GM12874 (cell line): ENCODE measurements around the gene NEUROG1.

ENCODE experiments used
- CTCF ChIP-seq: IDR thresholded peaks from 2 replicates; pipeline ENCODE4 v1.5.1; 2011; ENCODE audit warnings: low read depth, mild to moderate bottlenecking, control low read depth, low read length, moderate library complexity; ENCODE audit not compliant: insufficient read depth

The NEUROG1 gene

DNA sequence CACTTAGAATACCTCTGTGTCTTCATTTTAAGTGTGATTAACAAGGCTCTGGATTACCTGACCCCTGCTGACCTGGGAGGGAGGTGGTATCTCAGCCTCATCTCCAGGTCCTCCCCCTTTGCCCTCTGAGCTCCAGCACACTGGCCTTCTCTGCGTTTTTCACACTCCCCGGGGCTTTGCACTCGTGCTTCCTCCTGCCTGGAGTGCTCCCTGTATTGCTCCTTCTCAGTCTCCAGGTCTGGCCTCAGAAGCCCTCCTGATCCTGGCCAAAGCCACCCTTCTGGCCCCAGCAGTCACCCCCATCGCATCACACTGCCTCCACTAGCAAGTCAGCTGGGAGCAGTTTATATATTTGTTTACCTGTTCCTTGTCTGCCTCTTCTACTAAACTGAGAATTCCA, 13.6 kb upstream of the NEUROG1 start:
- TF ChIP-seq CTCF, result no peak

- no peak for TF ChIP-seq CTCF
Measured at GRCh38 chr5:135547590-135548254, 12.0 kb upstream of the NEUROG1 start.

- TF ChIP-seq CTCF, result no peak
Measured at GRCh38 chr5:135546912-135547311, 11.1 kb upstream of the NEUROG1 start.

DNA sequence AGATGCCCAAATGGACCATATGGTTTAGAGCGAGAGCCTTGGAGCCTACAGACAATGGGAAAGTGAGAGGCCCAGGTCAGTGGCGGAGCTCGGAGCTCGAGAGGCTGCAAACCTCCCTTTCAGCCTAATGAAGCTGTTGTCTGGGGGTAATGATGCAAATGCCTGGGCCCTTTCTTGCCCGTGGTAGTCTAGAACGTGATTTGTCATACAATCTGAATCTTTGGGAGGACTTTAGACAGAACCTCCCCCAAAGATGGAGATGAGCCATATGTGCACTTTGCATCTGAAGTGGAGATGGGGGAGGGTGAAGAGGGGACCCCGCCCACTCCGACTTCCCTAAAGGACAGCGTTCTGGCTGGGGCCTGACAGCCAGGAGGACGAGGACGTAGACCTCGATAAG, 10.3 kb upstream of the NEUROG1 start:
- TF ChIP-seq CTCF, result no peak

DNA sequence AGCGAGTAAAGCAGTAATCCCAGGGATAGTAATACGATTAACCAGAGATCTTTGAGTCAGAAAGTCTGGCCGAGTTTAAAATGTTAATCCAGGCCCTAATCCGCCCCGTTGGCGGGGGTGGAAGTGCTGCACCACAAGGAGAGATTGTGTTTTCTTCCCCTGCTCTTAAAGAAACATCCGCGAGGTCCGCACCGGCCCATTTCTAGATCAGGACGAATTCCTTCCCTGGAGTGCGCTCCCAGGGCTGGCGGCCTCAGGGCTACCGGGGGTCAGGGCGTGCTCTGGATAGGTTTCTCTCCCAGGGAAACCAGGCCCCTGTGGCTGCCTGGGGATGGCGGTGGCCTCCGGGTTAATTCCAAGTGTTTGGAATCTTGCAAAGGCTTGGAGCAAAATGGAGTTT, 9.3 kb upstream of the NEUROG1 start:
- no peak for TF ChIP-seq CTCF

- TF ChIP-seq CTCF, result no peak
Measured at GRCh38 chr5:135543485-135544304, 7.9 kb upstream of the NEUROG1 start.

DNA sequence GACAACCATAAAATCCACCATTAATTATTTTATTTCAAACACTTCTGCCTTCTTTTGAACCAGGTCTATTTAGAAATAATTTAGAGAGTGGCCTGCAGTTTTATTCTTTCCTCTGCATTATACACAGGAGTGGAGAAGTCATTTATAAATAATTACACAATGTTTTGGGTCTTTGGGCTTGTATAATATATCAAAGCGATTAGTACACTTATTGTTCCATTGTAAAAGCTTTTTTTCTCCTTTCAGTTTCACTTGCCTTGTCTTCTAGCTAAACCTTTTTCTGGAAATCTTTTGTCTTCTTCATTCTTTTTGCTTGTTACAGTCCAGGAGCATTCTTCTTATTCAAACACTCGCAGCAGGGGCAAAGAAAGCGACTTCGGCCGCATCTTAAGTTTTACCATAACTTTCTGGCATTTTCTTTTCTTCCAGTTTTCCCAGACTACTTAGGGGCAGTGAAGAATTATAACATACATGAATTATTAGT, 7.3 kb upstream of the NEUROG1 start:
- TF ChIP-seq CTCF, result no peak
